Measurements from ENCODE around the gene KIAA1958.

The KIAA1958 gene

DNA sequence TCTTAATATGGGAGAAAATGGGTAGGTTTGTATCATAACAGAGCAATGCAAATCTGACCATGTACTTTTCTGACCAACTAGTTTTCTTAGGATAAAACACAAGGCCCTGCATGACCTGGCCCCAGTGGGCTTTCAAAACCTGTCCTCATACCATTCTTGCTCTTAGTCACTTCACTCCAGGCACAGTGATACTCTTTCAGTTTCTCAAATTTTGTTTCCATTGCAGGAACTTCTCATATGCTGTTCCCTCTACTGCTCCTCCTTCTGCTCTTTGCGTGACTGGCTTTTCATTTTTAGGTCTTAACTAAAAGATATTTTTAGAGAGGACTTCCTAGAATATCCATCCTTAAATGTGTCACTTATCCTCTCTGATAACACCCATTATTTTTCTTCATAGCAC lies 118.9 kb downstream of the KIAA1958 start:
- no peak for DNase-seq (ENCODE audit: low read depth)

DNA sequence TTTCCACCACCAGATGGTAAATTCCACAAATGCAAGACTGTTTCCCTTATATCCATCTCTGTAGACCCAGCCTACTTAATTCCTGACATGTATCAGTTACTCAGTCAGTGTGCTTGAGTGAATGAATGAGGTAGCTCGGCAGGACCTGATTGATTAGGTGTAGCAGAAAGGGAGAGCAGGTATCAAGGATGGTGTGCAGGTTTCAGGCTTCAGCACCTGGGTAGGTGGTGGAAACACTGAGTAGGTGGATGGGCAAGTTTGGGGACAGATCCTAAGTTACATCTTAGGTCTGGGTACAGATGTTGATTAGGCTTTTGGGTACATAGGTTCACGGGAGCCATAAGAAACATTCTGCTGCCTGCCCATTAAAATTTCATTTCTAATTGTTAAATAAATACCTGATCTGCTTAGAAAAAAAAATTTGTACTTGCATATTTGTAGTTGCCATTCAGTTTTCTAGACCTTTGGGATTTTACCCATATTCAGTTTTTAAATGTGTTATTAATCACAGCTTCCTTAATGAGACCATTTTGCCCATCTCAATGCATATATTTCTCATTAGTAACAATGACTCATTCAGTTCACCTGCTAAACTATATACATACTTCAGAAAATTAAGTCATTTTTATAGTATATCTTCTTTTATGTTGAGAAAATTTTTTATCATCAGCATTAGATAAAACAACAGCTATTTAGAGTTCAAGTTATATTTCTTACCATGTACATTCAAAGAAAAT lies 119.5 kb downstream of the KIAA1958 start:
- no peak for DNase-seq (ENCODE audit: low read depth)

DNA sequence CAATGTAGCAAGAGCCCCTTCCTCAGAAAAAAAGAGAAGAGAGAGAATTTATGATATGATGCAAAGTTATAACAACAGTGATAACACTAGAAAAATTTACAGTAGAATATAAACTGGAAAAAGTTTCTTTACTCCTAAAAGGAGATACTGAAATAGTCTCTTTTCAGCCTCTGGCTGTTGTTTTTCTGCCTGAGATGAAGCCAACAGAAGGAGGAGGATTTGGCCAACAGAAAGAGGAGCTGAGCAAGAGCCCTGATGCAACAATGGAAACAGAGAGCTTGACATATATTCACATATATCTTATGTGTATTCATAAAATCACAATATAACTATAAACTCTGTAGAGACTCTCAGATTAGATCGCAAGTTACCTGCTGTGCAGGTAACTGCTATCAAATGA lies 122.2 kb downstream of the KIAA1958 start:
- no peak for DNase-seq (ENCODE audit: low read depth)

DNA sequence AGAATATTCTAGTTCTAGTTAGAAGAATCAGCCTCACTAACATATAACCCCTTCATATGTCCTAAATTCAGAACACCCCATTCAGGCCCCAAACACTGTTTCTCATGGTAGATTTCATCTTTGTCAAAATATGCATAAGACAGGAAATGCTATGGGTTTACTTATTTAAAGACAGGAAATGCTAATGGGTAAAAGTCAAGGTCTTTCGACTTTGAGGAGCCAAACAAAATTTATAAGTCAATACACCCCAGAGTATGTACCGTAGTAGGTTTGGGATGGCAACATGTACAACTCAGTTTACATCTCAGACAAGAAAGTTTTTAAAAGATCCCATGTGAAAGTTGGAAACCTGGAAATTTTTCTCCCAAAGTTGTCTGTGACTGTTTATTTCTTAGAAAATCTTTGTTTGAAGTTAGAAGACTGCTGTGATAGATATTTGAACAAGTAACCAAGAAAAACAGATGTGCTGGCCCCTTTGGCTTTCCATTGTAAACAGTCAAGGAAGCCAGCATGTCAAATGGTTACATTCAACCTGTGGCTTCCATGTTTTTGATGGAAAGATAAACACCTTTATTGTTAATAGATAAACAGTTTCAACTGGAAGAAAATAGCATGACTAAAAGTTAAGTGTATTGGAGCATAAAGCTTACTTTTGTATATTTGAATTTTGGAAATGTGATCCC lies 129.1 kb downstream of the KIAA1958 start:
- no peak for DNase-seq (ENCODE audit: low read depth)

DNA sequence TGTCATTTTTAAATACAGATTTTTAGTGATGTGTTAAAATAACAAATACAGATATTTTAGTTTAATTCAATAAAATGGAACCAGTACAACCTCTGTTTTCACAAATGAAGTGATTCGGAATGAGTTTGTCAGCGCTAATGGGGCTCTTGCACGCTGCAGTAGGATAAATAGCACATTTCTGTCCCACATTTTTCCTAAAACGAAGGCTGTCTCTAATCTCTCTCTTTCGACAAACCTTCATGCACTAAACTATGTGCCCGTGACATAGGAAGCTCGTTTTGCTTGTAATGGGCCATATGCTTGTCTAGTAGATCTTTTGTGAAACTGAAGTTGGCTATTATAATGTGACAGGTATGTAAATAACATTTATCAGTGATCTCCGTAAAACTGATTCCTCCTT lies 130.7 kb downstream of the KIAA1958 start:
- no peak for DNase-seq (ENCODE audit: low read depth)

DNA sequence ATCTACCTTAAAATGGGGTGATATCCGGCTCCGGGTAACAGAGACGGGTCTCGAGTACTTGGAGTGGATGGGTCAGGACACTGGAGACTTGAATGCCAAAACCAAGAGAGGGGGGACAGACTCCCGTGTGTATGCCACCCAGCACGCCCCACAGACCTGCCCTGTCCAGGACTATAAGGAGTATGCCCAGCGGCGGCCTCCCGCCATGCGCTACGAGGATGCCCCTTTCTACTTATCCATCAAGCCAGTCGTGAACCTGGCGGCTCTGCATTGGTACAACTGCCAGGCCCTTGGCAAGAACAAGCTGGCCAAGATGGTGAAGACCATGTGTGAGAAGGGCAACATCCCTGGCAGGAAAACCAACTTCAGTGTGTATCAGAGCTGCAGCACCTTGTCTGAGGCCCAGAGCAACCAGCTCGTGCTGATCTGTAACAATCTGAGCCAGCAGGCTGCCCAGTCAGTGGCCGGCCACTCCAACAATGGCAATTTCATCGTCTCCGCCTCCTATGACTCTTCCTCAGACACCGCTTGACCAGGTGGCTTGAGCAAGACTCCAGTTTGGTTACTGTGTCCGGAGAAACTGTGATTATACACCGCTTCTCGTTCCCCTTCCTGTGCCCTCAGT lies 131.9 kb downstream of the KIAA1958 start:
- DNase-seq (ENCODE audit: low read depth) = no peak

DNA sequence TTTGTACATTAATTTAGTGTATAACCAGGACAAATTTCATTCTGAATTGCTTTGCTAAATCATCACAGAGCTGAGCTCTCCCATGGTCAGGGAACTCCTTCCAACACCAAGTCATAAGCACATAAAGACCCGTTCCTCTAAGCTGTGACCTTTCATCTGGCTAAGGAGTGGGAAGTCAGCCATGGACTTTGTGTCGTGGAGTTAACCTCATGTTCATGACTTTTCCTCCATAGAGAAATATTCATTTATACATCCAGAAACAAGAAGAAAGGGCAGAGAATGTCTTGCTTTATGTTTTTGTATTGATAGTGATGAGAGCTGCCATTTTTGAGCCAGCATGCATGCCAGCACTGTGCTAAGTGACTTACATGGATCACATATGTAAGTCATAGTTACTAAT lies 133.8 kb downstream of the KIAA1958 start:
- no peak for DNase-seq (ENCODE audit: low read depth)

DNA sequence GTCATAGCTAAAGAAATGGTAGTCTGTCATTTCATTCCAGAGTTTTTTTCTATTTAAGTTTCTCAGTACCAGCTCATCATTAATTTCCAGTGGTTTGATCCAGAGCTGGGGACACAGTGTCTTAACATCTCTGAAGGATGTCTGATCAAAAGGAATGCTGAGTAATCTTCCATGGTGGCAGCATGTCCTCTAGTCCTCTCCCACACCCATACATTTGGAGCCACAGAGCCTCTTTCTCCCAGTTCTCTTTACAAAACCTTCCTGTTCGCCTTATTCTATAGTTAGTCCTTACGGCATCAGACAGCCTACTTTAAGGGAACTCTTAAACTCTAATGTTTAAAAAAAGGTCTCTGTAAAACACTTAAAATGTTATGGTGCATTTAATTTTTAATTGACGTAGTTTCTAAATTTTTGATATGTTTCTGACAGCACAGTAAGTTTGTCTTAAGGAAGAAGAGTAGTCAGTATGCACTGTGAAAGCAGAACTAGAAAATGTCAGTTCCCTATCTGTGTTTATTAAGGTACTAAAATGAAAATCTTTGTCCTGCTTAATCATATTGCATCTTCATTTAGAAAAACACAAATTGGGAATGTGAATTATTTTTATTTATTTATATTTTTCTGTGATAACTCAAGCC lies 134.5 kb downstream of the KIAA1958 start:
- no peak for DNase-seq (ENCODE audit: low read depth)

DNA sequence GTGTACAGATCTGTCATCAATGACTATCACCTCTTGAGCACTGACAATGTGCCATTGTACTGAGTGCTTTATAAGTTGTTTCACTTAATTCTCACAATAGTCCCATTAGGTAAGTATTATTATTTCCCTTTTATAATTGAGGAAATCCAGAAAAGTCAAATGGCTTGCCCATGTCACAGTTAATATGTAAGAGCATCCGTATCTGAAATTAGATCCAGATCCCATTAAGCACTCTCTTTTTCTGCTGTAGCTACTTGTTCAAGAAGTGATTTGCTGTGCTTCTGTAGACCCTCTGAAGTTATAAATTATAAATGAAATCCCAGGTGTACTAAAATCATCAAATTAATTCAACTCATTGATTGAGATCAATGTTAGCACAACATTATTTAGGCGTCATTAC lies 136.6 kb downstream of the KIAA1958 start:
- DNase-seq (ENCODE audit: low read depth) = no peak

DNA sequence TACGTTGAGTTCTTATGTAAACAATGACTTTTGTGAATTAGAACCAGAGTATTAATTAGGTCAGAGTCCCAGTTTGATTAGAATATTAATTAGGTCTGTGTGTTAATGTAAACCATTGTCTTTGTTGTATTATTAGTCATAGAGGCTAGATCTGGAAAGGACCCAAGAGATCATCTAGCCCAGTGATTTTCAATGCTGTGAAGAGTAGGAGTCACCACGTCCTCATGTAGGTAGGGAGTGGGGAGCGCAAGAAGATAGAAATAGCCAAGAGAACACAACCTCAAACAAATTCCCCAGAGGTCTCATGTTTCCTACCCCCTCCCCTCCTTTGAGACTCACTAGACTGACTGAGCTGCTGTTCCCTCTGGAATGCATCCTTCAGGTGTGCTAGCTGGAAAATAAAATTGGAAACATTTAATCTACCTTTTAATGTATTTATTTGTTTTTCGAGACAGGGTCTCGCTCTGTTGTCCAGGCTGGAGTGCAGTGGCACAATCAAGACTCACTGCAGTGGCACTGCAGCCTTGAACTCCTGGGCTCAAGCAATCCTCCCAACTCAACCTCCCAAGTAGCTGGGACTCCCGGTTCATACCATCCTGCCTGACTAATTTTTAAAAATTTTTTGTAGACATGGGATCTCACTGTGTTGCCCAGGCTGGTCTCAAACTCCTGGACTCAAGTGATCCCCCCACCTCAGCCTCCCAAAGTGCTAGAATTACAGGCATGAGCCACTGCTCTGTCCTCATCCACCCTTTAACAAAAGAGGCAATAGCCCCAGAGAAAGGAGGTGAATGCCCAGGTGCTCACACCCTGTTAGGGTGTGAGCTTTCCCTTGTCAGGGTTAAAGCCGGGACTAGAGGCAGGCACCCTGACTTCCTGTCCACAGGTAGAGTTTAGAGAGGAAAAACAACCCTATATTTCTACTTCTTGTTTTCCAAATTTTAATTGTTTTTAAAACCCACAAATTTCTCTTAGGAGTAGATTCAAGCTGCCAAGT lies 138.4 kb downstream of the KIAA1958 start:
- no peak for DNase-seq (ENCODE audit: low read depth)

DNA sequence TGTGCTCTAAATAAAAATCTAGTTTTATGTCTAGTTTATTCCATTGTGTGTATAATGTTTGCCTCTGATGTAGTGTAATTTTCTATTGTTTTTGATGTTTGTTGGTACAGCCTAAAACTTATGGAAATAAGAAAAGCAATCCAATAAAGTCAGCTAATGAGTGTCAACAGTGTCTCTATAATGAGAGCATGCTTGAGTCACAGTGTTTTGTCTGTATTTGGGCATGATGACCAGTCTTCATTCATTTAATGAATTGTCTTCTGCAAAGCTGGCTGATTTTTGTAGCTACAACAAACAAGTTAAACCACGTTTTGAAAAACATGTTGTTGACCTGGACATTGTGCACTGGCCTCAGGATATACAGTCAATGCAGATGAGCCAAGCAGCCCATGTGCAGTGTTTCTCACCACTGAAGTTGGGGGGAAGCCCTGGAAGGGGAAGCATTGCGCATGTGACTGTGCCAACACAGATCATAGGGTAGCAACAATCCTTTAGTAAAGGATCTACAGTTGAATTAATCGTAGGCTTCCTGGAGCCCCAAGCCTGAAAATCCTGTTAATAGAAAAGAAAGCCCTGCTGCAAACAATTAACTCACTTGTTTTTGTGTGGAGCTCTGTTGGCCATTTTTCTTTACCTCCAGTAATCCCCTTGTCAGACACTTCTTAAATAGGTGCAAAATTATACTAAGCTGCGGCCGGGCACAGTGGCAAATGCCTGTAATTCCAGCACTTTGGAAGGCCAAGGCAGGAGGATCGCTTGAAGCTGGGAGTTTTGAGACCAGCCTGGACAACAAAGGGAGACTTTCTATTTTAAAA lies 143.3 kb downstream of the KIAA1958 start:
- DNase-seq (ENCODE audit: low read depth) = no peak

DNA sequence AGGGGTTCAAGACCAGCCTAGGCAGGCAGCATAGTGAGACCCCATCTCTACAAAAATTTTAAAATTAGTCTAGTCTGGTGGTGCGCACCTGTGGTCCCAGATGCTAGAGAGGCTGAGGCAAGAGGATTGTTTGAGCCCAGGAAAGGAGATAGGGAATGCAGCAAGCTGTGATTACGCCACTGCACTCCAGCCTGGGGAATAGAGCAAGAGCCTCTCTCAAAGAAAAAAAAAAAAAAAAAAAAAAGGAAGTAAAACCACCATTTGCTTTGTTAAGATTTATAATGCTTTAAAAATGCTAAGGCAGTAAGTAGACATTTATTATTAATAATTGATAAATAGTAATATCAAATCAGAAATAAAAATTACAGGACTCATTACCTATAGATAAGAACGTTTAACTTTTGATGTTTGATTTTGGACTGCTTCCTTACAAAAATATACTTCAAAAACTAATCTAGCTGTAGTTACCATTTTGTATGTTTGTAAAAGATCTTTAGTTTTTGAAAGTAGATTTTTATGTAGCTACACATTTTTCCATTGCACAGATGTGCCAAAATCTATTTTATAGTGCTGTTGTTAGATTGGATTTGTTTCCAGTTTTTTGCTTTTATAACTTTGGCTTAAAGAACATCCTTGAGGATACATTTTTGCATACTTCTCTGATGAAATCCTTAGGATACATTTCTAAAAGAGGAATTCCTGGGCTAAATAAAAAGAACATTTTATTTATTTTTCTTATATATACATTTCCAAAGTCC lies 144.9 kb downstream of the KIAA1958 start:
- no peak for DNase-seq (ENCODE audit: low read depth)

DNA sequence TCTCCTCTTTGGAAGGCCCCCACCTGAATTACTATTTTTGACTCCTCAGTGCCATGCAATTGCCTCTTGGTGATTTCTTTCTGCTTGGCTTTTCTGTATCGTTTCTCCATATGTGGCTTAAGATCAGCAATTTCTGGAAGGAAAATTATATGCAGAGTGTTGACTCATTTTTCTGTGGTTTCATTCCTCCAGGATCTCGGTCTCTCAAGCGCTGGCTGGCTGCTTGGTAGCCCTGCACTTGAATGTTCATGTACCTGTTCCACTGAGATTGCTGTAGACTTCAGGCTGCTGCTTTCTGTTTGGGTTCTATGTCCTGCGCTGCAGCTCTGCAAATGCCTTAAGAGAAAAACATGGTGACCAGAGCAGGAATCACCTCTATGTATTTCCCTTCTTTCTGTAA lies 153.7 kb downstream of the KIAA1958 start:
- DNase-seq (ENCODE audit: low read depth) = no peak

DNA sequence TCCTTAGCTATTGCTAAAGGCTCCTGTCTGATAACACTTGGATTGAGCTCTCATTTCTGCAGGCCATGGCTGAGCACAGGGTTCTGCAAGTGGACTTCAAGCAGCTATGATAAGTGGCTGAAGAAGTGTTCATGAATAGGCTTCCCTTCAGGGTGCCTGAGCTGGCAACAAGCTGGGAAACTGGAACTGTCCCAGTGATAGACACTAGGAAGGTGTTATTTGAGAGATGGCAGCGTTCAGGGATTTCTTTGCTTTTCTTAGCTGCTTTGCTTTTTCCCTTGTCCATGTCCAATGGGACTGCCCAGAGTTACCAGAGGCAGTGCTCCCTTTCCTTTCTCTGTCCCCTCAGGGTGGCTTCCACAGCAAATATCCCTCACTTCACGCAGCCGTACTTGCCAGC lies 155.5 kb downstream of the KIAA1958 start:
- no peak for DNase-seq (ENCODE audit: low read depth)

DNA sequence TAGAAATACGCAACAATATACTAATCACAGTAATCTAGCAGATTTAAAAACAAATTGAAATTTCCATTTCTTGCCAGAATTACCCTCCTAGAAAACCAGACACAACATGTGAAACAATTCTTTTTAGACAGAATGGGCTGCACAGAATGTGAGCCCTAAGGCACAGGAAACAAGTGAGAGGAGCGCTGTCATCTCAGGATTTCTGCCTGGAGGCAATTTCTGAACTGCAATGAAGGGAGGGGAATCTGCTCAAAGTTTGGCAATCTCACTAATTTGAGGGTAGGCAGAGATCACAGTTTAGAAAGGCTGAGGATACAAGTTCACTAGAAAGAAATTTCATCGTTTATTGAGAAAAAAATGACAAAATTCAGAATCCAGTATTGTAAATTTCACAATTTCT lies 161.0 kb downstream of the KIAA1958 start:
- no peak for DNase-seq (ENCODE audit: low read depth)

DNA sequence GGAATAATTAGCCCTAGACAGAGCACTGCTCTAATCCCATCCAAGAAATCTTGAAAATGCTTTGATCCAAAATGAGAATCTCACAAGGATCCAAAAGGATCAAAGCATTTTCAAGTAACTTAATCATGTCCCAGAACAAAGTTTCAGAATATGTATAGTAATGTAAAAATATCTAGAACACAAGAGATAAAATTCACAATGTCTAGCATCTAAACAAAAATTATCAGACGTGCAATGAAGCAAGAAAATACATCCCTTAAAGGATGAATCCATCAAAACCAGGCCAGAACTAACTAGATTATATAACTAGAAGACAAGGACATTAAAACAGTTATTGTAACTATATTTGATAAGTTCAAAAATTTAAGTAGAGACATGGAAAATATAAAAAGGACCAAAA lies 162.0 kb downstream of the KIAA1958 start:
- no peak for DNase-seq (ENCODE audit: low read depth)

DNA sequence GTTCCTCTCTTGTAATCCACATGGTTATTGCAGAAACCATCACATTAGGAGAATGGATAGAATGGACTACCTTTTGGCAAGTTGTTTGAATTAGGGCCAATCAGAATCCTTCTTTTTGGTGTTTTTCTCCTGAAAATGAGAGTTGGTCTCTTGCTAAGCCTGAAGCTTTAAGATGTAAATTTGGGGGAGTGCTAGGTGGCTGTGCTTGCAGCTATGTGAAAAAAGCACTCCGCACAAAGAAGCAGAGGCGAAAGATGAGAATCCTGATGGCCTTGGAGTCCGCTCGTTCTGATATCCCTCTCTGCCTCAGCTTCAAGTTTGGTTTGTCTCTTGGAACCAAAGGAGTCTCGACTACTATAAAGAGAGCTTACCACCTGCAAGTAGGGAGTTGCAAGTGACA lies 167.7 kb downstream of the KIAA1958 start:
- no peak for DNase-seq (ENCODE audit: low read depth)

DNA sequence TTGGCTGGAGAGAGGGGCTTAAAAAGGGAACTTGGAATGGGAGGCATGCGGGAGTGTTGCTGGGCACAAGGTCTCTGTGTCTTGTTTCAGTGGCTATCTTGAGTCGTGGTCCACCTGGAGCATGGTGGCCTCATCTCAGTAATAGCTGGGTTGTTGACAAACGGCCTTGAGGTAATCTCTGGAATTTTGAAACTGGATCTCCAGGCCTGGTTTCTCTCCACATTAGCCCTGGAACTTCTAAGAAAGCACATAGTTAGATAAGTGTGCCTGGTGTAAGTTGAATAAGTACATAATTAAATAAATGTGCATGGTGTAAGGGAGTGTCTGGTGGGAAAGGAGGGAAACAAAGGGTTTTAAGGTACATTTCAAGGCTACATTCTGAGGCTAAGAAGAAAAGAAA lies 169.0 kb downstream of the KIAA1958 start:
- DNase-seq (ENCODE audit: low read depth) = no peak

DNA sequence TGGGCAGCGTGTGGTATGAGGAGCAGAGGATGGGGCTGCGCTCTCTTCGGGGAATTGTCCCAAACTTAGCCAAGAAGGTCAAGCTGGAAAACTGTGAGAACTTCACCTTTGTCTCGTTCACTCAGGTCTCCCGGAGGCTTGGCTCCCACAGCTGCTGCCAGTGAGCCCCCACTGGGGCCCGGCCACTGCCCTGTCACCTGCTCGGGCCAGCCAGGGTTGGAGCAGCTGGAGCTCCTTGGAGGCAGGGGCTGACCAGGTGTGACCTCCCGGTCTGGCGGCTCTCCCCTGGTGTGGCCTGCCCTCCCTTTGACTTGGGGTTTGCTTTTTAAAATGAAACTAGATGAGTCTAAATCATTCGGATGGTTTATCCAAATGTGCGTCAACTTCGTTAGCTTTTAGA lies 173.3 kb downstream of the KIAA1958 start:
- DNase-seq (ENCODE audit: low read depth) = no peak

DNA sequence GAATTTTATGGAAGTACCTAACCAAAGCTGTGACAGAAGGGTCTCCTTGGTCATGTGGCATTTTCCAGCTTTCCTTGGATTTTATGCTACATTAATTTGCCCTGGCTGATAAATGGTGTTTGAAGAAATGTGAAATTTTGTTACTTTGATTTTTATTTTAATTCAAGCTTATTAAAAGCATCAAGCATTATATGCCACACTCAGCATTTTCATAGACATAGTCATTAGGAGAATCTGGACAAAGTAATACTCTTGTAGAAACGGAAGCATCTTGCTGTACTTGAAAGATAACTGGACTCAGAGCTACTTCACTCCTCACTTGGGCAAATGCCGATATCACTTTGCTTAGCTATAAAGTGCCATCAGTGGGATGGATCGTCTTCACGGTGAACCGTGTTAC lies 177.1 kb downstream of the KIAA1958 start:
- no peak for DNase-seq (ENCODE audit: low read depth)

All from T follicular helper cell (primary cell).